ENCODE results near the gene SMARCC2.
A peak's percentile ranks its signal among the peaks of the same experiment; 100 is the strongest.

Gene SMARCC2

DNA sequence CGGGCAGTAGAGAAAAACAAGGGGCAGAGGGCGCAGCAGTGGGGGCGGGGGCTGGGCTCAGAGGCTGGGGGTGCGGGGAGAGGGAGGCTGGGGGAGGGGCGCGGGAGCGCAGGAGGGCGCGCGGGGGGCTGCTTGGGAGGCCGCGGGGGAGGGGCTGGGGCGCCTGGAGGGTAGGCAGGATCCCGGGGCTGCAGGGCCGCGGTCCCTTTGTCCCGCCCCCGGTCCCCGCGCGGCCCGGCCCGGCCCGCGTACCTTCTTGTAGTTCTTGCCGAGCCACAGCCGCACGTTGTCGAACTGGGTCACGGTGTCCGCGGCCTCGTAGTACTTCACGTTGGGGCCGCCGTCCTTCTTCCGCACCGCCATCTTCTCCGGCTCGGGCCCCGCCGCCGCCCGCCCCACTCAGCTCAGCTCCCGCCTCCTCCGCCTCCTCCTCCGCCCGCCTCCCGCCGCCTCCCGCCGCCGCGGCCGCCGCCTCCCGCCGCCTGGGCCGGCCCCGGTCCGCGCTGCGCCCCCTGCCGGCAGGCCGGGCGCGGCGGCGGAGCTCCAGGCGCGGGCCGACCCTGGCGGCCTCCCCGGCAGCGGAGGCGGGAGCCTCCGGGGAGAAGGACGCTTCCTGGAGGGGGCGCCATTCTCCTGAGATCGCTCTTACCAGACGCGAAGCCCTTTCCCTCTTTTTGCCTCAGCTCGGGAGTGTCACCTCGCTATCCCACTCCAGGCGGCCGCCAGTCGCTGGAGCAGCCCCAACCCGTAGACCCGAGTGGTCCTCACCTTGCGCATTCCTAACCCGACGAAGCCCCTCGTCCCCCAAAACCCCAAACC is at the start of gene SMARCC2:
SMARCC2 (minus strand) TSS at position 385 of the 819 bp plus-strand sequence; CDS start at position 363, 22 bp downstream.
- peak; percentile 55 for DNase-seq

DNA sequence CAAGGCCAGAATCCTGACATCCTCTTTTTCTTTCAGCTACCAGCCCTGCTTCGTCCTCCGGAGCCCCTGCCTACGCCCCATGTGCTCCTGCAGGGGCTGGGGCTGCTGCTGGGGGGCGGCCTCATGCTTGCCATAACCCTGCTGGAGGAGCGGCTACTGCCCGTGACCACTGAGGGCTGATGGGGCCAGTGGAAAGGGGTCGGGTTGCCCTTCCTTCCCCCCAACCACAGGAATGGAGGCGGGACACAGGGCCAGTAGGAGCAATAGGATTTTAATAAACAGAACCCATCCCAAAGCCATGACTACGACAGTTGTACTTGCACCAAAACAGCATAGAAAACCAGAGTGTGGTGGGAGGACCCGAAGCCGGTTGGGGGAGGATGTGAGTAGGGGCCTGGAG is 48.3 kb upstream of the SMARCC2 start:
- no peak for DNase-seq

GRCh38 chr12:56236985-56237384 is 47.7 kb upstream of the SMARCC2 start:
- no peak for DNase-seq

GRCh38 chr12:56236091-56236490 is 46.8 kb upstream of the SMARCC2 start:
- no peak for DNase-seq

DNA sequence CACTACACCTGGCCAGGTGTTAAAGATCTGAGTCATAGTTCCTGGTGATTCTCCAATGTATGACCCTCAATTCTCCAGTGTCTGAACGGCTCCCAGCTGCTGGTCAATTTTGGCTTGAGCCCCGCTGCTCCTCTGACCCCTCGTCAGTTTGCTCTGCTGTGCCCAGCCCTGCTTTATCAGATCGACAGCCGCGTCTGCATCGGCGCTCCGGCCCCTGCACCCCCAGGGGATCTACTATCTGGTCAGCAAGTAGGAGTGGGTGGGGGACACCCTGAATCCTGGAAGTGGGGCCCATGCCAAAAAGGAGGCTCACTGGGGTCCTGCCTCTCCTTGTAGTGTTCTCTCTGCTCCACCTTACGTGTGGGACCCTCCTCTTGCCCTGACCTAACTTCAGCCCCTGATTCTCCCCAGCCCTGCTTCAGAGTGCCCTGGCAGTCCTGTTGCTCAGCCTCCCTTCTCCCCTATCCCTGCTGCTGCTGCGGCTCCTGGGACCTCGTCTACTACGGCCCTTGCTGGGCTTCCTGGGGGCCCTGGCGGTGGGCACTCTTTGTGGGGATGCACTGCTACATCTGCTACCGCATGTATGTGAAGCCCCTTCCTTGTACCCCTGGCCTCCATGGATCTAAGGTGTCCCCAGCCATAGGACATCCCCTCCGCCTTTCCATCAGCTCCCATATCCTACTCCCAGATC is 45.6 kb upstream of the SMARCC2 start:
- no peak for DNase-seq

DNA sequence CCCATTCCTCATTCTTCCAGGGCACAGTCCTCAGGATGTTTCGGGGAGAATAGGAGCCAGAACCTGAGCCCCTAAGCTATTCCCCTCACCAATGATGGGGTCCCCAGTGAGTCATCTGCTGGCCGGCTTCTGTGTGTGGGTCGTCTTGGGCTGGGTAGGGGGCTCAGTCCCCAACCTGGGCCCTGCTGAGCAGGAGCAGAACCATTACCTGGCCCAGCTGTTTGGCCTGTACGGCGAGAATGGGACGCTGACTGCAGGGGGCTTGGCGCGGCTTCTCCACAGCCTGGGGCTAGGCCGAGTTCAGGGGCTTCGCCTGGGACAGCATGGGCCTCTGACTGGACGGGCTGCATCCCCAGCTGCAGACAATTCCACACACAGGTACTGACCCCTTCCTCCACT is 41.9 kb upstream of the SMARCC2 start:
- DNase-seq: no peak

DNA sequence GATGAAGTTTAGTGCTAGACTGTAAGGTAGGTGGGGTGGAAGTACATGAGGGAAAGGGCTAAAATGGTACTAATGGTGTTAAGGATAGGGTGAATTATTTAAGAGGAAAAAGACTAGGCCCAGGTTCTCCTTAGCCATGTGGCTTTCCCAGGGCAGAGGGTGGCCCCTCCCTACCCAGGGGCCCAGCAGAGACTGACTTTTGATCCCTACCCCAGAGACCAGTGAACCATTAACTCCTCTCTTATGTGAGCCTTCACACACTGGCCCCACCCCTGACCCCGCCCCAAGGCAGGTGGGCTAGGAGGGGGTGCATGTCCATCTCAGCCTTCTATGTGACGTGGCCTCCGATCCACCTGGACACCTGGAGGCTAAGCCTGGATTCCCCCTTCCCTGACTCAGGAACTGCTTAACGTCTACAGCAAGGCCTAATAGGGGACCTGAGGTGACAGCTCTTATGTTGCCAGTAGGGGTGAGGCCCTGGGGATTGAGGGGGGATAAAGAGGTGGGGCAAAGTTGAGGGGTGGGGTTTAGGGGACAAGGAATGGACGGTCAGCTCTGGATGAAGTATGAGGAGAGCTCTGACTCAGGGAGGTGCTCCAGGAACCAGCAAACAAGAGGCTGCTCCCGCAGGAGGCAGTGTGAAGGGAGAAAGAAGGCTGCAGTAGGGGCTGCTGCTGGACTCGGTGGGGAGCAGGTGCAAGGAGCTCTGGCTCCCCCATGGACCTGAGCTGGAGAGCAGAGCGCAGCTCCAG is 41.3 kb upstream of the SMARCC2 start:
- no peak for DNase-seq

GRCh38 chr12:56229916-56230431 is 40.7 kb upstream of the SMARCC2 start, which contains the start of gene SLC39A5:
Gene SLC39A5, plus strand, starts transcription at chr12:56230051. Its CDS starts 1,224 bp downstream, at chr12:56231275.
- DNase-seq: no peak

DNA sequence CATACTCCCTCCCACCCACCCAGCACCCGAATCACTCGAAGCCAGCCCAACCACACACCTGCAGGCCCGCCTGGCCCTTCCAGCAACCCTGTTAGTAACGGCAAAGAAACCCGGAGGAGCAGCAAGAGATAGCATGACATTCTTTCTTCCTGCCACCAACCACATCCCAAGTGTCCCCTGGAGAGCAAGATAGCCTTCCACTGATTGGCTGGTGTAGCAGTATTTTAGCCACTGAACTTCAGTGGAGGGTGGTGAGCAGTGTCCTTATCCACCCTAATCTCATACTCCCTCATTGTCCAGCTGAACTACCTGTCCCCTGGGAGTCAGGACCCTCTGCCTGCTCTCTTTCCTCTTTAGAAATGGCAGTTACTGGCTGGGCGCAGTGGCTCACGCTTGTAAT is 39.8 kb upstream of the SMARCC2 start:
- no peak for DNase-seq

DNA sequence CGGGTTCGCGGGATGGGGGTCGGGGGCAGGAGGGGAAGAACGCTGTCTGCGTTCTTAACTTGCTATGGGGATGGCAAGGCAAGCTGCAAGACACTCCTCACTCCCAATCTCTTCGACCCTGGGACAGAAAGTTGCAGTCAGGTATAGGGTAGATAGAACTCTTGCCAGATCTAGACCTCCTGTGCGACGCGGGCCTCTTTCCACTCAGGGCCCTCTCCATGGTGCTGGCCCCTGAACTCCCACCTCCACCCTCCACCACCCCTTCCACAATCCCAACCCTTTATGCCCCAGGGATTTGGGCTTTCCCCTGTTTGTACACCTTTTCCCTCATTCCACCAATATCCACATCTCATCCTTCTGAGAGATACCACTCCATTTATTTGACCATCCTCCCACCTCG is 35.7 kb upstream of the SMARCC2 start:
- no peak for DNase-seq

DNA sequence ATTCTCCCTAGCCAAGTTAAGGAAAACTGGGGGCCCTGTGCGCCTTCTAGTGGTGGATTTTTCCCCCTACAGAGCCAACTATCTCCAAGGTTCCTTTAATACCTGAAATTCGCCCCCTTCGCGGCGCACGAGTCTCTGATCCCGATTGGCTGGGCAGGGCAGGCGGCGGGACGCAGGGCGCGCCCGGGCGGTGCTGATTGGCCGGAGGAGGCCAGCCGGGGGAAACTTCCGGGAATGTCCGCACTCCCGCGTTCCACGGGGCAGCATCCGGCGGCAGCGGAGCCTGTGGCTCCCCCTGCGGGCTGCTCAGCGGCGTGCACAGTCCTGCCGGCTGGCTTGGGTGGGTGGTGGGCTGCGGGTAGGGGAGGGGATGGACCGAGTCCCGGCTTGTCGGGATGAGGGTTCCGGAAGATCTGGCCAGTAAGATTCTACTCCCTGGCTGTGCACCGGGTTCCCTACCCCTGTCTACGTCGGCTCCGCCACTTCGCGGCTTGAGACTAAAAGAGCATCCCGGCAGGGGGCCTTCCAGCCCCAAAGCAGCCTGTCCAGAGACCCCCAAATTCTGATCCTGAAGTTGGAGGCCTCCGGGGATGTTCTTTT is 34.9 kb upstream of the SMARCC2 start, which contains the start of gene NABP2:
NABP2 (plus strand) TSS at position 241 of the 600 bp plus-strand sequence. CDS start 515 bp downstream, outside the sequence.
- DNase-seq: peak; percentile 87

- DNase-seq: no peak
These were observed 34.4 kb upstream of the SMARCC2 start for GRCh38 chr12:56223571-56224101.

- no peak for DNase-seq
These were observed 33.2 kb upstream of the SMARCC2 start for GRCh38 chr12:56222531-56222895.

- DNase-seq: peak; percentile 85
These were observed 32.7 kb upstream of the SMARCC2 start, which contains the start of gene RNF41 for GRCh38 chr12:56221757-56222530. Gene RNF41, minus strand, starts transcription at chr12:56221922. Its CDS starts 7,875 bp downstream, at chr12:56214047.

- DNase-seq: peak; percentile 12
These were observed 32.0 kb upstream of the SMARCC2 start for GRCh38 chr12:56221232-56221756.

DNA sequence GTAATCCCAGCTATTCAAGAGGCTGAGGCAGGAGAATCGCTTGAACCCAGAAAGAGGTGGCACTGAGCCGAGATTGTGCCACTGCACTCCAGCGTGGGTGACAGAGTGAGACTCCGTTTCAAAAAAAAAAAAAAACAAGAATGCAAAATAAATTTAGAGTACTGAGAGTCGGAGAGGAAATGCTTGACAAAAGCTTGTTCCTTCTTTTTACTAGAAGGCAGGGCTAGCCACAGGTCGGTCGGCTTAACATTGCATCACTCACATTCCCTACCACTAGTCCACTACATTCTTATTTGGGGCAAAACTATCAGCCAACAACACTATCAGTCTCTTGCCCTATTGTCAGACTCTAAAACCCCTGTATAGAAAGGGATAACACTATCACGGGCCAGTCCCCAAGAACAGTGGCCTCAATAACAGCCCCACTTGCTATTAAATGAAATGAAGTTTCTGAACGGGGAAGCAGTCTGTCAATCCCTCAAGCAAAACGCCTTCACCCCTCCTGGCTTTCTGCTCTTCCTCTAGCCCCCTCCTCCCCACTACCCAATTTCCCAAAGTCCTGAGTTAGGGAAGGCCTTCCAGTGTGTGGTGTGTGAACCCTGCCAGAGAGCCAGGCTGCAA is 31.4 kb upstream of the SMARCC2 start:
- DNase-seq: no peak

GRCh38 chr12:56219840-56220239 is 30.6 kb upstream of the SMARCC2 start:
- no peak for DNase-seq

- DNase-seq: no peak
These were observed 27.2 kb upstream of the SMARCC2 start for GRCh38 chr12:56216461-56216860.

DNA sequence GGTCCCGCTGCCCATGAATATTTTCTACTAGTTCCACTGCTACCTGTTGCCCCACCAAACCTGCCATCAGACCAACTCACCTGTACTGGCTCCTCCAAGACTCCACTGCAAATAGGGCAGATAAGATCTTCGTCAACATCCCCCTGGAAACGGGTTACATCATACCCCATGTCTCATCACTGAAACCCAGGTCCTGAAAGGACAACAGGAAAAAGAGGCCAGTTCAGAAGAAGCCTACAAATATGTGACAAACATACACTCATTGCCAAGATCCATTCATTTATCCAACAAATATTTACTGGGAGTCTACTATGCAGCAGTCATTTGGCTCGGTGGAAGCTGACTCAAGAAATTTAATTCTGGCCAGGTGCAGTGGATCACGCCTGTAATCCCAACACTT is 24.6 kb upstream of the SMARCC2 start:
- DNase-seq: no peak

GRCh38 chr12:56212361-56212760 is 23.1 kb upstream of the SMARCC2 start:
- DNase-seq: no peak

GRCh38 chr12:56208006-56208405 is 18.7 kb upstream of the SMARCC2 start:
- no peak for DNase-seq

Measured in DMS79 treated with DMSO at 0.1 percent for 48 hours (cell line).